Endodermal cell (in vitro differentiated cells): ENCODE data around the gene KDM5D. TPM values are rescaled to one million over a fixed set of nuclear protein-coding genes. Genes with fewer than 3 reads are reported as not detected.

Experiments
- DNase-seq: peaks from one replicate; pipeline ENCODE4 v3.0.0-alpha.2; 2017
- H3K27ac ChIP-seq: 2 replicates; pipeline ENCODE4 v1.5.1; 2013; ENCODE audit warnings: mild to moderate bottlenecking, low read depth, low read length, moderate library complexity
- H3K27me3 ChIP-seq: 2 replicates; pipeline ENCODE4 v1.6.1; 2013; ENCODE audit warnings: mild to moderate bottlenecking, low read length, moderate library complexity; ENCODE audit not compliant: insufficient read depth, control insufficient read depth, poor library complexity, severe bottlenecking
- H3K36me3 ChIP-seq: 2 replicates; pipeline ENCODE4 v1.7.0; 2013; ENCODE audit warnings: mild to moderate bottlenecking, low read length, moderate library complexity; ENCODE audit not compliant: control insufficient read depth, insufficient read depth
- H3K4me1 ChIP-seq: one replicate; pipeline ENCODE4 v1.7.0; 2013; ENCODE audit warnings: low read length; ENCODE audit not compliant: control insufficient read depth, insufficient read depth
- H3K4me3 ChIP-seq: 2 replicates; pipeline ENCODE4 v1.5.1; 2013; ENCODE audit warnings: mild to moderate bottlenecking, low read length, moderate library complexity
- H3K9ac ChIP-seq: 2 replicates; pipeline ENCODE4 v1.6.1; 2013; ENCODE audit warnings: mild to moderate bottlenecking, low read length, moderate library complexity; ENCODE audit not compliant: poor library complexity, severe bottlenecking; ENCODE audit errors: extremely low read depth
- H3K9me3 ChIP-seq: 2 replicates; pipeline ENCODE4 v1.6.1; 2013; ENCODE audit warnings: mild to moderate bottlenecking, low read length, moderate library complexity; ENCODE audit not compliant: control insufficient read depth
- H3K27ac Mint-ChIP-seq: 2 replicates; pipeline ENCODE4 v1.8.0; 2020; ENCODE audit warnings: mixed read lengths
- H3K27me3 Mint-ChIP-seq: 2 replicates; pipeline ENCODE4 v1.8.0; 2021; ENCODE audit warnings: mild to moderate bottlenecking, mixed read lengths; ENCODE audit not compliant: insufficient read depth
- H3K36me3 Mint-ChIP-seq: 2 replicates; pipeline ENCODE4 v1.8.0; 2020; ENCODE audit warnings: low read depth, mixed read lengths
- H3K4me1 Mint-ChIP-seq: 2 replicates; pipeline ENCODE4 v1.8.0; 2020; ENCODE audit warnings: mixed read lengths
- H3K4me3 Mint-ChIP-seq: 2 replicates; pipeline ENCODE4 v1.8.0; 2020; ENCODE audit warnings: mild to moderate bottlenecking, moderate library complexity, mixed read lengths
- H3K9me3 Mint-ChIP-seq: 2 replicates; pipeline ENCODE4 v1.8.0; 2020; ENCODE audit warnings: mild to moderate bottlenecking, mixed read lengths
- CTCF ChIP-seq: fragments of 200-600 bp; sonication (generic); conservative IDR thresholded peaks from 2 replicates; pipeline ENCODE4 v1.5.0; 2021; ENCODE audit warnings: antibody characterized with exemption, mild to moderate bottlenecking
- WGBS, 2 experiments: methylation state at CpG; one replicate each; pipeline versions ENCODE4 v1.1.5 to v1.1.7; 2013; ENCODE audit warnings: missing lambda C conversion rate in 2 of 2, mixed read lengths in 1 of 2; ENCODE audit not compliant: insufficient coverage in 1 of 2, insufficient read length in 1 of 2; 5-methylcytosine and 5-hydroxymethylcytosine counted together
- total RNA-seq, 2 donors: library from RNA; stranded (reverse); fragmentation: NEBNext Ultra II Directional in 1 of 2; extraction: Animal tissue kit (Norgen Biotek cat#: 25700) in 1 of 2; gene quantifications; 2 replicates in 1 of 2; 3 replicates in 1 of 2; pipeline ENCODE4 v1.2.1, GENCODE V29; 2021

Gene KDM5D
- total RNA-seq, 2 donors from 2014 or later: 52.3 TPM; not detected in 1

- 88% methylated on average over 3 of the region's 3 CpGs; no CpG with 5 or more reads in 1 of the 2 experiments for WGBS, 2 experiments
- no peaks in the 10 kb centered on the region for H3K27me3 Mint-ChIP-seq
Measured at GRCh38 chrY:19717146-19717545, 27.4 kb downstream of the KDM5D start.

GRCh38 chrY:19715226-19715625 is 29.3 kb downstream of the KDM5D start:
- Mint-ChIP-seq H3K36me3 (no peaks in the 10 kb centered on the region), H3K9me3 (no peaks in the 10 kb centered on the region)
- no peak overlapping the region for H3K27ac ChIP-seq

More at GRCh38 chrY:19717146-19717545, 27.4 kb downstream of the KDM5D start:
- Histone ChIP-seq H3K4me3 (no peak overlapping the region), H3K27ac (no peak overlapping the region), H3K9ac (no peak overlapping the region), H3K9me3 (no peaks in the 10 kb centered on the region), H3K27me3 (no peaks in the 10 kb centered on the region), H3K4me1 (no peaks in the 10 kb centered on the region), H3K36me3 (peaks cover 69% of the 10 kb centered on the region)
- no peak for DNase-seq
- Mint-ChIP-seq H3K4me1 (no peaks in the 10 kb centered on the region), H3K36me3 (no peaks in the 10 kb centered on the region), H3K27ac (no peak overlapping the region), H3K9me3 (no peaks in the 10 kb centered on the region), H3K4me3 (no peak overlapping the region)
- TF ChIP-seq CTCF: no peak

GRCh38 chrY:19713430-19713829 is 31.1 kb downstream of the KDM5D start:
- Mint-ChIP-seq H3K27me3 (no peaks in the 10 kb centered on the region), H3K4me3 (no peak overlapping the region), H3K9me3 (no peaks in the 10 kb centered on the region), H3K27ac (no peak overlapping the region), H3K4me1 (no peaks in the 10 kb centered on the region), H3K36me3 (no peaks in the 10 kb centered on the region)
- Histone ChIP-seq H3K4me1 (no peaks in the 10 kb centered on the region), H3K27ac (no peak overlapping the region), H3K36me3 (peaks cover 62% of the 10 kb centered on the region), H3K4me3 (no peak overlapping the region), H3K27me3 (no peaks in the 10 kb centered on the region), H3K9ac (no peak overlapping the region), H3K9me3 (no peaks in the 10 kb centered on the region)
- TF ChIP-seq CTCF: no peak
- no peak for DNase-seq
- WGBS, 2 experiments: 91% methylated on average over 4 of the region's 4 CpGs; no CpG with 5 or more reads in 1 of the 2 experiments

More at GRCh38 chrY:19715226-19715625, 29.3 kb downstream of the KDM5D start:
- Histone ChIP-seq H3K4me1 (no peaks in the 10 kb centered on the region), H3K4me3 (no peak overlapping the region), H3K36me3 (peaks cover 64% of the 10 kb centered on the region), H3K27me3 (no peaks in the 10 kb centered on the region), H3K9ac (no peak overlapping the region), H3K9me3 (no peaks in the 10 kb centered on the region)
- 100% methylated on average over 5 of the region's 5 CpGs; no CpG with 5 or more reads in 1 of the 2 experiments for WGBS, 2 experiments
- no peaks in the 10 kb centered on the region for H3K4me1 Mint-ChIP-seq
- no peak overlapping the region for H3K4me3 Mint-ChIP-seq
- H3K27ac Mint-ChIP-seq: no peak overlapping the region
- TF ChIP-seq CTCF: no peak
- DNase-seq: no peak
- no peaks in the 10 kb centered on the region for H3K27me3 Mint-ChIP-seq
